ENCODE results near the gene ZNF280B.
"Not testable (repeated sequence)": the region's sequence is repeated elsewhere in the genome, so short reads cannot be mapped to it uniquely, and the experiment has no call there.

GRCh38 chr22:22532547-22533071 lies 24.1 kb upstream of the ZNF280B start:
- TF ChIP-seq, protein P1, sequence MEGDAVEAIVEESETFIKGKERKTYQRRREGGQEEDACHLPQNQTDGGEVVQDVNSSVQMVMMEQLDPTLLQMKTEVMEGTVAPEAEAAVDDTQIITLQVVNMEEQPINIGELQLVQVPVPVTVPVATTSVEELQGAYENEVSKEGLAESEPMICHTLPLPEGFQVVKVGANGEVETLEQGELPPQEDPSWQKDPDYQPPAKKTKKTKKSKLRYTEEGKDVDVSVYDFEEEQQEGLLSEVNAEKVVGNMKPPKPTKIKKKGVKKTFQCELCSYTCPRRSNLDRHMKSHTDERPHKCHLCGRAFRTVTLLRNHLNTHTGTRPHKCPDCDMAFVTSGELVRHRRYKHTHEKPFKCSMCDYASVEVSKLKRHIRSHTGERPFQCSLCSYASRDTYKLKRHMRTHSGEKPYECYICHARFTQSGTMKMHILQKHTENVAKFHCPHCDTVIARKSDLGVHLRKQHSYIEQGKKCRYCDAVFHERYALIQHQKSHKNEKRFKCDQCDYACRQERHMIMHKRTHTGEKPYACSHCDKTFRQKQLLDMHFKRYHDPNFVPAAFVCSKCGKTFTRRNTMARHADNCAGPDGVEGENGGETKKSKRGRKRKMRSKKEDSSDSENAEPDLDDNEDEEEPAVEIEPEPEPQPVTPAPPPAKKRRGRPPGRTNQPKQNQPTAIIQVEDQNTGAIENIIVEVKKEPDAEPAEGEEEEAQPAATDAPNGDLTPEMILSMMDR (IDR thresholded peaks at IDR 0.05) = not testable (repeated sequence)
- TF ChIP-seq REST (IDR thresholded peaks at IDR 0.05; ENCODE audit: insufficient read depth in 1 of 2, low read depth in 2 of 2, low read length in 1 of 2) = not testable (repeated sequence)

All from Panc1 (cell line).